NCI-H526 (cell line): ENCODE data around the gene RCSD1.
"Not testable (repeated sequence)": the region's sequence is repeated elsewhere in the genome, so short reads cannot be mapped to it uniquely, and the experiment has no call there.

Experiments
- DNase-seq, 2 experiments: peaks; one replicate each; lab custom pipeline; 2025; lab: John Stamatoyannopoulos, UW

The RCSD1 gene

DNA sequence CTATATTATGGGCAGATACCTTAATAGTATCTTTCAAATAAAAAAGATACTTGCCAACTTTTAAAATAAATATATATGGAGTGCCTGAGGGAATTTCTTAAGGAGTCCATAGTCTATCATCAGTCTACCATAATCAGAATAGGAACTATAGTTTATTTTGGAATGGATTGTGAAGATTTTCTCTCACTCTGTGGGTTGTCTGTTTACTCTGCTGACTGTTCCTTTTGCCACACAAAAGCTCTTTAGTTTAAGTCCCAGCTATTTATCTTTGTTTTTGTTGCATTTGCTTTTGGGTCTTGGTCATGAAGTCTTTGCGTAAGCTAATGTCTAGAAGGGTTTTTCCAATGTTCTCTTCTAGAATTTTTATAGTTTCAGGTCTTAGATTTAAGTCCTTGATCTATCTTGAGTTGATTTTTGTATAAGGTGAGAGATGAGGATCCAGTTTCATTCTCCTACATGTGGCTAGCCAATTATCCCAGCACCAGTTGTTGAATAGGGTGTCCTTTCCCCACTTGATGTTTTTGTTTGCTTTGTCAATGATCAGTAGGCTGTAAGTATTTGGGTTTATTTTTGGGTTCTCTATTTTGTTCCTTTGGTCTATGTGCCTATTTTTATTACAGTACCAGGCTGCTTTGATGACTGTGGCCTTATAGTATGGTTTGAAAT lies 112.5 kb downstream of the RCSD1 start:
- not testable (repeated sequence) for DNase-seq

DNA sequence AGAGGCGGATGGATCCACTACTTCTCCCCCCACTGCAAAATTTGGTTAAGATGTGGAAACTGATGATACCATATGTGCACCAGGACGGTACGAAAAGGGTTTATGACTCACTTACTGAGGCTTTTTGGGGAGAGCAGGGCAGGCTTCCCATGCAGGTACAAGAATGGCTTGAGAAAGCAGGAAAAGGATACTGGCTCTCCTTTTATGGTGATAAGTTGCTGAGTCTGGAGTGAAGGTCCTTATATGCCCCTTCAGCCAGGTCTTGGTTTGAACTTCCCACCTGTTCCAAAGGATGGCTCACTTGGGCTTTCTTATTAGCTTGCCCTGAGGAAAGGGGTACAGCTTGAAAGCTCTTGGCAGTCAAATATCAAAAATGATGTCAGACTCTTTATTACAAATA lies 114.9 kb downstream of the RCSD1 start:
- DNase-seq = no peak

DNA sequence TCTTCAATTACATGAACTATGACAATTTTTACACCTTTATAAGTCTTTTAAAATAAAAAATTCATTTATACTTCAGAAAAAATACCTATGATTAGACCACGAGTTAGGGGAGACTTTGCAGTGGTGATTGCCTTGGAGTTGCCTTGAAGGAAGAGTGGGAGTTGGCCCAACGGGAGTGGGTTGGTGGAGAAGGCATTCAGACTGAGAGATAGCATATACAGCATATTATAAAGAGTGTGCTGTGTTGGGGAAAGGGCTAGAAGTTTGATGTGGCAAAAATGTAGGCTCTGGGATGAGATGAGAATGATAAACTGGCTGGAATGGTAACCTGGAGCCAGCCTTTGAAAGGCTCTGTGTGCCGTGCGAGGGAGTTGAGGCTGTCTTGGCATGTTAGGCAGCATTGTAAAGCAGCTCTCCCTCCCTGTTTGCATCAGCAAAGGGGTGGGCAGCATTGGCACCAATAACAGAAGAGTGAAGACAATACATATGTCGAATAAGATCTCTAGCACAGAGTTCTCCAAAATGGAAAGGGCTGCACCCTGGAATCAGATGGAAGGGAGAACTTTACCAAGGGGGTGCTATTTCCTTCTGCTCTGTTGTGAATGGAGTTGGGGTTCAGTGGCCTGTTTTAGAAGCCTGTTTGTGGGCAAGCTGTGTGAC lies 116.1 kb downstream of the RCSD1 start:
- DNase-seq = no peak

DNA sequence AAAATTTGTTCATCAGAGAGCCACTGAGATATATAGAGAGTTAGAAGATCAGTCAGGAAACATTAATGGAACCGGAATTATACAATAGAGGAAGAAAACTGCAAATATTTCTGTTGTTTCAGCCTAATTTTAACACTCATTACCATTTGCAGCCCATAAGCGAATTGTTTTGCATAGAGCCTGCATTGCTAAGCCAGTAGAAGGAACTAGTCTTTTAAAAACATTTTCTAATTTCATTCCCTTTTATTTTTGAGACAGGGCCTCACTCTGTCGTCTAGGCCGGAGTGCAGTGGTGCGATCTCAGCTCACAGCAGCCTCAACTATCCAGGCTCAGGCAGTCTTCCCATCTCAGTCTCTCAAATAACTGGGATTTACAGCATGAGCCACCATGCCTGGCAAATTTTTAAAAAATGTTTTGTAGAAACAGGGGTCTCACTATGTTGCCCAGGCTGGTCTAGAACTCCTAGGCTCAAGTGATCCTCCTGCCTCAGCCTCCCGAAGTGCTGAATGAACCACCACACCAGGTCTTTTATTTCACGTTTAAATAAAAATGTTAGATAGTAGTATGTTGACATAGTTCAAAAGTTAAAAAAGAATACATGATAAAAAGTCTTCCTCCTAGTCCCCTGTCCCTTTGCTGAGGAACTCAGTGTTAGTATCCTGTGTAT lies 117.1 kb downstream of the RCSD1 start:
- no peak for DNase-seq

DNA sequence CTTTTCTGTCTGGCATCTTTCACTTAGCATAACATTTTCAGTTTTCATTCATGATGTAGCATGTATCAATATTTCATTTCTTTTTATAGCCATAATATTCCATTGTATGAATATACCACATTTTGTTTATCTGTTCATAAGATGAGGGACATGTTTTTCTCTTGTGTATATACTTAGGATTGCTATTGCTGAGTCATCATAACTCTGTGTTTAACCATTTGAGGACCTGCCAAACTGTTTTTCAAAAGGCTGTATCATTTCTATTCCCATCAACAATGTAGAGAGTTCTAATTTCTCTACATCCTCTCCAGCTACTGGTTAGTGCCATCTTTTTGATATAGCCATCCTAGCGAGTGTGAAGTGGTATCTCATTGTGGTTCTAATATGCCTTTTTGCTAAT lies 118.0 kb downstream of the RCSD1 start:
- no peak for DNase-seq

DNA sequence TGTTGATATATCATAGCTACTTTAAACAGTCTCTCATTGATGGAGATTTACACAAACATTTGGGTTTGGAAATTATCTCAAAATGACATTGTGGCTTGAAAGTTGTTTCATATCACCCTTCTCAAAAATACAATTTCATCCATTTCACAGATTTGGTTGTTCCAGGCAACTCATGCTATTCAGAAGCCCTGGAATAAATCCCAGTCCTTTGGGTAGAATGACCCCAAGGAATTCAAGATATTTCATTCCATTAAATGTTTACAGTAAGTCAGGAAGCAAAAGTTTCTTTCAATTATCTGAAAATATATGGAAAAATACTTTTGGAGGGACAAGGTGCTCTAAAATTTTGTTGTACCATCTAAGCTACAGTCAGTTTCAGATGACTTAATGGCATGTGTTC lies 118.9 kb downstream of the RCSD1 start:
- no peak for DNase-seq

DNA sequence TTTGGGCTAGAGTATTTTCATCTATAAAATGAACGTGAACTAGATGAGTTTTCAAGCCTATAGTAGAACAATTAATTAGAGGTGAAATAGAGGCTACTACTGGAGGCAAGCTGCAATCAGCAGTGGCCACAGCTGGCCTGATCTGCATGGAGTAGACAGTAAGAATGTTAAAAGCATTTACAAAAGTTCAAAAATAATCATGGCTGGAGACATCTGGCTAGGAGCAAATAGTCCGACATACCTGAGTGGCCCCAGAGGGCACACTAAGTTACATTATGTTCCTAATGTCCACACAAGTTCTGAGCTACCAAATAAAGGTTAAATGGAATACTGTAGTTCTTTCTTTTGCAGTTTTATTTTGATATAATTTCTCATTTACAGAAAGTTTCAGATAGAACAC lies 119.7 kb downstream of the RCSD1 start:
- DNase-seq = no peak

DNA sequence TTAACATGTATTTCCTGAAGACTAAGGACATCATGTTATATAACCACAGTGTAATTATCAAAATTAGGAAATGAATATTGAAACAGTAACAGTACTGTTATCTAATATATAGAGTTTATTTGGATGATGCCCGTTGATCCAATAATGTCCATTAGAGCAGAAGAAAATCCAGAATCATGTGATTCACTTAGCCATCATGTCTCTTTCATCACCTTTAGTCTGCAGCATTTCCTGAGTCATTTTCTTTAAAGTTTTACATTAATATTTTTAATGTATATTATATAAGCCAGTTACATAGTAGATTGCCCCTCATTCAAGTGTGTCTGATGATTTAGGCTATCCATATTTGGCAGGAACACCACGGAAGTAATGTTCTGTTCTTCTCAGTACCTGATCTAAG lies 120.6 kb downstream of the RCSD1 start:
- DNase-seq = no peak

DNA sequence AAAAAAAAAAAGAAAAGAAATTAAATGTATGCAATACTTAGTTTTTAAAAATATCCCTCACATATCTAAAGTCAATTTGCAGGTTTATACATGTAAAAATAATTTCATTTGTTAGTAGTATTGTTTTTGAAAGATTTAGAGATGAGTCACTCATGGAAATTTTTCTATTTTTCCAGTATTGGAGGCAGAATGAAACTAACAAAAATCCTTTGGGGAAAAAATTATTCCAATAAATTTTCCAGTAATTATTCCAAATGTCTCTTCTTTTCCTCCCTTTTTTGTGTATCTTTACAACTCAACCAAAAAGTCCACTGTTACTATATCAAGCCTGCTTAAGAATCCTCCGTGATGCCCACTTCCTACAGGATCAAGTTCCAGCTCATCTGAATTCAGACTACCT lies 121.6 kb downstream of the RCSD1 start:
- no peak for DNase-seq

DNA sequence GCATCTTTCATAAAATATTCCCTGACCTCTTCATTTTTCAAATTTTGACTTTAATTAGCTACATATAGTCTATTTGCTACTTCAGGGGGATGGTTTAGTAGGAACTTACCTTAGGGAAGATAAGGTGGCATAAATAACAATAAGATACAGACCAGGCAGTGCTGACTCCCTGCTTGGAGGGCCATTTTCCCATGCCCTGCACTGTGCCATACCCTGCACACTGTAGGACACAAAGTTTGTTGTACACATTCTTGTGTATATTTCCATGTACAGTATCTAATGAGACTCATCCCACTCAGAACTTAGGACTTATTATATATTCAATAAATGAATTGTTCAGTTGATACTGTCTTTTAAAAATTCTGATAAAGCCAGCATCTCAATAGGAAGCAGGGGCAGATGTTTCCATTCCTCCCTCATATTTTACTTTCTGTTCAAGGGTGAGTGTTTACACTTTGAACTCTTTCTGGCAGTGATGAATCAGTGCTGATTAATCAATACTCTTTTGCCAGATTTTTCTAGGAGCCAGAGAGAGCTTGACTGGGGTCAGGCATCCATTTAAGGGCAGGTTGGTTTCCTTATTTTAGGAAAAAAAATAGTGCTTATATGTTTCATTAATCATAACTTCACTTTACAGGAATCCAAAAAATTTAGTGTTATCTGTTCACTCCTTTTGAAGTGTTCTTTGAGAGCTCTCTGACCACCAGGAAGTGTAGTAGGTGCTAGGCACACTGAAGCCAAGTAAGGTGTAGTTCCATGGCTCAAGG lies 122.4 kb downstream of the RCSD1 start:
- DNase-seq = no peak

DNA sequence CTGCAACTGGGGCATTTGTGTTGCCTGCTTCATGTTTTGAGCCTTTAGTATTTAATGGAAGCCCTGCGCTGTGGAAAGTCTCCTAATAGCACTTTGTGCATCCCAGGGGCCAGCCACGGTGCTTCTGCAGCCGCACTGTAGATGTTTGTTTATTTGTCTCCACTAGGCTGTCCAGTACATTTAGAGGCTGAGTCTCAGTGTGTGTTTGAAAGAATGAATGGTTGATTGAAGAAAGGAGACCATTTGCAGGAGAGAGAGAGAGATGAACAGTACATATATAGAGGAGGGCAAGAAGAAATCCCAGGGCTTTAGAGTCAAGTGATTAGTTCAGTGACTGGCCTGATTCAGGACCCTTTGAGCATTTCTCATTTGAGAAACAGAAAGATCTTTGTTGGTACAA lies 125.6 kb downstream of the RCSD1 start:
- no peak for DNase-seq
